ENCODE data around the gene TMEM43. TPM values are rescaled to one million over a fixed set of nuclear protein-coding genes. Genes with fewer than 3 reads are reported as not detected.

The TMEM43 gene
- total and polyA plus RNA-seq, 2 experiments from 2014 or later, result 59.4 to 73.1 TPM

DNA sequence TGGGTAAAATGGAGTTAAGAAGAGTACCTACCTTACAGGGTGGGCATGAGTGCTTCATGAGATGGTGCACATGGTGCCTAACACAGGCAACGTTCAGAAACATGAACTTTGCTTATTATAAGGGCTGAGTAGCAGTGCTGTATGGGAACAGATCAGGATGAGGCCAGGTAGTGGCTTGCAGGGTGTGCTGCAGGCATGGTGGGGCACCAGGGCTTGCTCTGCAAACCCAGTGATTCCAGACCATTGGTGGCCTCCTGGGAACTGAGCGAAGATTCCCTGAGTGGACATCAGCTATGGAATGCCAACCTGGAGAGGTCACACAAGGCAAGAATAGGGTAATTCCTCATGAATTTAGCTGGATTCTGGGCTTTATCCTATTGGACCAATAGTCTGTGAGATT lies 15.8 kb downstream of the TMEM43 start:
- Histone ChIP-seq H4K20me1 (ENCODE audit: insufficient read depth, poor library complexity, severe bottlenecking) (no peaks in the 10 kb centered on the region), H3K4me2 (no peak overlapping the region), H3K9me2 (replicated peaks; ENCODE audit: insufficient read depth) (no peaks in the 10 kb centered on the region), H3K4me1 (ENCODE audit: insufficient read depth) (peaks cover 22% of the 10 kb centered on the region), H3K79me2 (no peaks in the 10 kb centered on the region), H2AFZ (no peak overlapping the region), H3K27ac (no peak overlapping the region), H3K36me3 (replicated peaks; ENCODE audit: insufficient read depth, low read depth) (no peaks in the 10 kb centered on the region), H3K9me3 (ENCODE audit: low read depth) (no peaks in the 10 kb centered on the region), H3K27me3 (no peaks in the 10 kb centered on the region), H3K4me3 (no peak overlapping the region)
- DNase-seq (ENCODE audit: low spot score), result no peak
- 95% methylated on average over 2 of the region's 2 CpGs for WGBS (ENCODE audit: low lambda C conversion rate, missing lambda C conversion rate)
- TF ChIP-seq EZH2 (IDR thresholded peaks at IDR 0.05; ENCODE audit: borderline replicate concordance) (no peak), EZH2phosphoT487 (IDR thresholded peaks at IDR 0.05; ENCODE audit: low read depth, severe bottlenecking, unreplicated experiment) (no peak)
- TF ChIP-seq, protein P1, sequence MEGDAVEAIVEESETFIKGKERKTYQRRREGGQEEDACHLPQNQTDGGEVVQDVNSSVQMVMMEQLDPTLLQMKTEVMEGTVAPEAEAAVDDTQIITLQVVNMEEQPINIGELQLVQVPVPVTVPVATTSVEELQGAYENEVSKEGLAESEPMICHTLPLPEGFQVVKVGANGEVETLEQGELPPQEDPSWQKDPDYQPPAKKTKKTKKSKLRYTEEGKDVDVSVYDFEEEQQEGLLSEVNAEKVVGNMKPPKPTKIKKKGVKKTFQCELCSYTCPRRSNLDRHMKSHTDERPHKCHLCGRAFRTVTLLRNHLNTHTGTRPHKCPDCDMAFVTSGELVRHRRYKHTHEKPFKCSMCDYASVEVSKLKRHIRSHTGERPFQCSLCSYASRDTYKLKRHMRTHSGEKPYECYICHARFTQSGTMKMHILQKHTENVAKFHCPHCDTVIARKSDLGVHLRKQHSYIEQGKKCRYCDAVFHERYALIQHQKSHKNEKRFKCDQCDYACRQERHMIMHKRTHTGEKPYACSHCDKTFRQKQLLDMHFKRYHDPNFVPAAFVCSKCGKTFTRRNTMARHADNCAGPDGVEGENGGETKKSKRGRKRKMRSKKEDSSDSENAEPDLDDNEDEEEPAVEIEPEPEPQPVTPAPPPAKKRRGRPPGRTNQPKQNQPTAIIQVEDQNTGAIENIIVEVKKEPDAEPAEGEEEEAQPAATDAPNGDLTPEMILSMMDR (IDR thresholded peaks at IDR 0.05; ENCODE audit: poor library complexity), result no peak

DNA sequence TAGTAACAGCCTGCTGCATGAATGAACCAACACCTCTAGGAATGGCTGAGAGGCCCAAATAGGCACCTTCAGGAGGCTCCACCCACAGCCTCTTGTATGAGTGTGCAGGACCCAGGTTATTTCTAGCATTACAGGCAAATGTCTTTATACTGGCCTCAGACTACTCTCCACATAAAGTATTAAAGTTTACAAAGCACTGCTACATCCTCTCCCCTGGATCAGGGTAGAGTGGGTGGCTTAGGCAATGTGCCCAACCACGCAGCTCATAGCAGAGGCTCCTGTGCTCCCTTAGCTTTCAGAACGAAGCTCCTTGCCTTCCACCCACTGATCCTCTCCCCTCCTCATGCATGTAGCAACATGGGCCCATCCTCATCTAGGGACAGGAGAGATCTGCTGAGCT lies 16.3 kb downstream of the TMEM43 start:
- no peak for DNase-seq (ENCODE audit: low spot score)
- Histone ChIP-seq H3K27ac (no peak overlapping the region), H4K20me1 (ENCODE audit: insufficient read depth, poor library complexity, severe bottlenecking) (no peaks in the 10 kb centered on the region), H3K4me1 (ENCODE audit: insufficient read depth) (peaks cover 22% of the 10 kb centered on the region), H3K36me3 (replicated peaks; ENCODE audit: insufficient read depth, low read depth) (no peaks in the 10 kb centered on the region), H3K4me3 (no peak overlapping the region), H3K4me2 (no peak overlapping the region), H3K9me3 (ENCODE audit: low read depth) (no peaks in the 10 kb centered on the region), H3K27me3 (no peaks in the 10 kb centered on the region), H3K9me2 (replicated peaks; ENCODE audit: insufficient read depth) (no peaks in the 10 kb centered on the region), H3K79me2 (no peaks in the 10 kb centered on the region), H2AFZ (no peak overlapping the region)
- WGBS (ENCODE audit: low lambda C conversion rate, missing lambda C conversion rate), result 91% methylated on average over 2 of the region's 2 CpGs
- TF ChIP-seq, protein P1 (IDR thresholded peaks at IDR 0.05; ENCODE audit: poor library complexity), result no peak
- TF ChIP-seq EZH2 (IDR thresholded peaks at IDR 0.05; ENCODE audit: borderline replicate concordance) (no peak), EZH2phosphoT487 (IDR thresholded peaks at IDR 0.05; ENCODE audit: low read depth, severe bottlenecking, unreplicated experiment) (no peak)

DNA sequence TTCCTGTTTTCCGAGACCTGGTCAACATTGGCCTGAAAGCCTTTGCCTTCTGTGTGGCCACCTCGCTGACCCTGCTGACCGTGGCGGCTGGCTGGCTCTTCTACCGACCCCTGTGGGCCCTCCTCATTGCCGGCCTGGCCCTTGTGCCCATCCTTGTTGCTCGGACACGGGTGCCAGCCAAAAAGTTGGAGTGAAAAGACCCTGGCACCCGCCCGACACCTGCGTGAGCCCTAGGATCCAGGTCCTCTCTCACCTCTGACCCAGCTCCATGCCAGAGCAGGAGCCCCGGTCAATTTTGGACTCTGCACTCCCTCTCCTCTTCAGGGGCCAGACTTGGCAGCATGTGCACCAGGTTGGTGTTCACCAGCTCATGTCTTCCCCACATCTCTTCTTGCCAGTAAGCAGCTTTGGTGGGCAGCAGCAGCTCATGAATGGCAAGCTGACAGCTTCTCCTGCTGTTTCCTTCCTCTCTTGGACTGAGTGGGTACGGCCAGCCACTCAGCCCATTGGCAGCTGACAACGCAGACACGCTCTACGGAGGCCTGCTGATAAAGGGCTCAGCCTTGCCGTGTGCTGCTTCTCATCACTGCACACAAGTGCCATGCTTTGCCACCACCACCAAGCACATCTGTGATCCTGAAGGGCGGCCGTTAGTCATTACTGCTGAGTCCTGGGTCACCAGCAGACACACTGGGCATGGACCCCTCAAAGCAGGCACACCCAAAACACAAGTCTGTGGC lies 16.9 kb downstream of the TMEM43 start:
- Histone ChIP-seq H4K20me1 (ENCODE audit: insufficient read depth, poor library complexity, severe bottlenecking) (no peaks in the 10 kb centered on the region), H3K9me2 (replicated peaks; ENCODE audit: insufficient read depth) (no peaks in the 10 kb centered on the region), H3K27ac (peak overlapping the region; percentile 95), H3K79me2 (no peaks in the 10 kb centered on the region), H3K27me3 (no peaks in the 10 kb centered on the region), H3K4me1 (ENCODE audit: insufficient read depth) (peaks cover 22% of the 10 kb centered on the region), H3K36me3 (replicated peaks; ENCODE audit: insufficient read depth, low read depth) (no peaks in the 10 kb centered on the region), H3K4me2 (no peak overlapping the region), H3K9me3 (ENCODE audit: low read depth) (no peaks in the 10 kb centered on the region), H2AFZ (no peak overlapping the region), H3K4me3 (no peak overlapping the region)
- TF ChIP-seq, protein P1 (IDR thresholded peaks at IDR 0.05; ENCODE audit: poor library complexity), result no peak
- TF ChIP-seq EZH2 (IDR thresholded peaks at IDR 0.05; ENCODE audit: borderline replicate concordance) (no peak), EZH2phosphoT487 (IDR thresholded peaks at IDR 0.05; ENCODE audit: low read depth, severe bottlenecking, unreplicated experiment) (no peak)
- 89% methylated on average over 19 of the region's 19 CpGs for WGBS (ENCODE audit: low lambda C conversion rate, missing lambda C conversion rate)
- no peak for DNase-seq (ENCODE audit: low spot score)

Measured in hepatocyte (in vitro differentiated cells).